CD14-positive monocyte (primary cell): Measurements from ENCODE around the gene AOX1. TPM values are rescaled to one million over a fixed set of nuclear protein-coding genes. Genes with fewer than 3 reads are reported as not detected.
A peak's percentile ranks its signal among the peaks of the same experiment; 100 is the strongest.

Experiments used
- DNase-seq, 3 donors: peaks; one replicate each; pipeline ENCODE4 v3.0.0-alpha.2; 2011 to 2022
- H2AFZ ChIP-seq: 2 replicates; pipeline ENCODE4 v1.6.0; 2012; ENCODE audit warnings: mild to moderate bottlenecking, low read depth, low read length, inconsistent platforms; ENCODE audit not compliant: insufficient read depth, poor library complexity, severe bottlenecking
- H3K27ac ChIP-seq, 2 donors: 1 replicate in 1 of 2; 2 replicates in 1 of 2; pipeline ENCODE4 v1.5.1; 2012 to 2013; ENCODE audit warnings: low read length in 2 of 2, control low read depth in 1 of 2, inconsistent platforms in 1 of 2, low read depth in 1 of 2, mild to moderate bottlenecking in 1 of 2
- H3K27me3 ChIP-seq, 2 donors: one replicate each; pipeline versions ENCODE4 v1.6.0 to v1.6.1; 2011 to 2013; ENCODE audit warnings: low read length in 2 of 2; ENCODE audit not compliant: control insufficient read depth in 2 of 2, insufficient read depth in 2 of 2
- H3K36me3 ChIP-seq, 2 donors: replicated peaks in 1 of 2; 1 replicate in 1 of 2; 2 replicates in 1 of 2; pipeline versions ENCODE4 v1.5.1 to v1.6.1; 2012 to 2013; ENCODE audit warnings: low read length in 2 of 2, control low read depth in 1 of 2, inconsistent platforms in 1 of 2, mild to moderate bottlenecking in 1 of 2; ENCODE audit not compliant: insufficient read depth in 2 of 2, control insufficient read depth in 1 of 2
- H3K4me1 ChIP-seq, 2 donors: 1 replicate in 1 of 2; 2 replicates in 1 of 2; pipeline versions ENCODE4 v1.5.1 to v1.6.1; 2012 to 2013; ENCODE audit warnings: low read length in 2 of 2, control low read depth in 1 of 2, inconsistent platforms in 1 of 2, mild to moderate bottlenecking in 1 of 2, moderate library complexity in 1 of 2; ENCODE audit not compliant: insufficient read depth in 2 of 2, control insufficient read depth in 1 of 2
- H3K4me2 ChIP-seq: replicated peaks from 2 replicates; pipeline ENCODE3; 2012; ENCODE audit warnings: low read length, moderate library complexity, mild to moderate bottlenecking; ENCODE audit not compliant: poor library complexity, severe bottlenecking; ENCODE audit errors: extremely low read depth
- H3K4me3 ChIP-seq, 3 experiments: fragments of 200-600 bp in 1 of 3; sonication (generic) in 1 of 3; replicated peaks in 1 of 3; 1 replicate in 2 of 3; 2 replicates in 1 of 3; pipeline ENCODE4 v1.5.1; 2011 to 2013; ENCODE audit warnings: low read length in 3 of 3, mild to moderate bottlenecking in 3 of 3, control low read depth in 2 of 3, low read depth in 2 of 3, inconsistent platforms in 1 of 3, moderate library complexity in 1 of 3
- H3K79me2 ChIP-seq: 2 replicates; pipeline ENCODE4 v1.6.0; 2012; ENCODE audit warnings: mild to moderate bottlenecking, control low read depth, inconsistent platforms, low read length, moderate library complexity; ENCODE audit not compliant: insufficient read depth
- H3K9ac ChIP-seq: 2 replicates; pipeline ENCODE4 v1.6.0; 2017; ENCODE audit warnings: low read length, mild to moderate bottlenecking; ENCODE audit not compliant: insufficient read depth, poor library complexity, severe bottlenecking
- H3K9me3 ChIP-seq, 2 donors: replicated peaks in 1 of 2; 1 replicate in 1 of 2; 2 replicates in 1 of 2; pipeline versions ENCODE4 v1.5.1 to v1.6.1; 2012 to 2013; ENCODE audit warnings: low read length in 2 of 2, control low read depth in 1 of 2; ENCODE audit not compliant: control insufficient read depth in 1 of 2, insufficient read depth in 1 of 2
- H4K20me1 ChIP-seq: 2 replicates; pipeline ENCODE4 v1.6.0; 2012; ENCODE audit warnings: mild to moderate bottlenecking, low read length, control low read depth, moderate library complexity; ENCODE audit not compliant: insufficient read depth
- H3K27ac Mint-ChIP-seq, 7 donors: one replicate each; pipeline ENCODE4 v1.8.0; 2020; ENCODE audit warnings: mild to moderate bottlenecking in 7 of 7, mixed read lengths in 7 of 7, moderate library complexity in 6 of 7, inconsistent platforms in 2 of 7
- H3K27me3 Mint-ChIP-seq, 3 donors: one replicate each; pipeline ENCODE4 v1.8.0; 2021 to 2022; ENCODE audit warnings: low read depth in 3 of 3, mild to moderate bottlenecking in 3 of 3, mixed read lengths in 3 of 3, moderate library complexity in 3 of 3, inconsistent platforms in 1 of 3
- H3K36me3 Mint-ChIP-seq, 2 donors: one replicate each; pipeline ENCODE4 v1.8.0; 2020; ENCODE audit warnings: mixed read lengths in 2 of 2, inconsistent platforms in 1 of 2, mild to moderate bottlenecking in 1 of 2
- H3K4me1 Mint-ChIP-seq: one replicate; pipeline ENCODE4 v1.8.0; 2020; ENCODE audit warnings: mild to moderate bottlenecking, mixed read lengths
- H3K4me3 Mint-ChIP-seq, 2 donors: one replicate each; pipeline ENCODE4 v1.8.0; 2020; ENCODE audit warnings: mild to moderate bottlenecking in 2 of 2, mixed read lengths in 2 of 2, moderate library complexity in 1 of 2
- H3K9me3 Mint-ChIP-seq, 7 donors: one replicate each; pipeline ENCODE4 v1.8.0; 2020 to 2022; ENCODE audit warnings: mixed read lengths in 7 of 7, mild to moderate bottlenecking in 6 of 7, moderate library complexity in 6 of 7, inconsistent platforms in 2 of 7
- CTCF ChIP-seq: fragments of 200-600 bp; IDR thresholded peaks from one replicate; pipeline ENCODE4 v1.8.0; 2022; ENCODE audit warnings: antibody characterized with exemption, mild to moderate bottlenecking
- WGBS: methylation state at CpG from one replicate; pipeline ENCODE4 v1.1.5; 2013; ENCODE audit warnings: missing lambda C conversion rate; ENCODE audit not compliant: insufficient coverage; 5-methylcytosine and 5-hydroxymethylcytosine counted together
- intact Hi-C, 2 donors: fragments of 100-400 bp; cut with micrococcal nuclease; formaldehyde crosslinking; loops; one replicate each; pipeline versions ENCODE4 v1.15.0 to v1.15.1; 2023
- polyA plus RNA-seq, 3 donors: library from polyadenylated mRNA; depleted of rRNA in 1 of 3; unstranded in 2 of 3; stranded (reverse) in 1 of 3; fragments of 300-500 nt in 2 of 3; fragments of >200 nt in 1 of 3; fragmentation: Illumina TruSeq in 2 of 3; gene quantifications; 1 replicate in 2 of 3; 2 replicates in 1 of 3; pipeline ENCODE4 v1.2.3, GENCODE V29; 2012 to 2021

The AOX1 gene
- polyA plus RNA-seq, 3 donors, result 0.16 TPM; not detected in 2

- Histone ChIP-seq H3K9me3 (no peaks in the 10 kb centered on the region), H3K9ac (no peak overlapping the region), H3K4me1 (peaks cover 0 to 4% of the 10 kb centered on the region in 2 donors), H3K27me3 (no peaks in the 10 kb centered on the region), H2AFZ (no peak overlapping the region), H3K4me2 (no peak overlapping the region), H3K79me2 (no peaks in the 10 kb centered on the region), H4K20me1 (no peaks in the 10 kb centered on the region), H3K27ac (no peak overlapping the region), H3K4me3 (no peak overlapping the region), H3K36me3 (no peaks in the 10 kb centered on the region)
- peaks cover 0 to 1% (median 0%) of the 10 kb centered on the region in 3 donors for H3K27me3 Mint-ChIP-seq
- no peak overlapping the region for H3K4me3 Mint-ChIP-seq
- H3K27ac Mint-ChIP-seq, result peak overlapping the region in 2 of 7 donors; percentile 32 to 46
- H3K9me3 Mint-ChIP-seq, result peaks cover 0 to 2% (median 0%) of the 10 kb centered on the region in 7 donors
- DNase-seq, result no peak
- peaks cover 5% of the 10 kb centered on the region for H3K4me1 Mint-ChIP-seq
- WGBS, result 0% methylated on average over 1 of the region's 3 CpGs
- no peaks in the 10 kb centered on the region for H3K36me3 Mint-ChIP-seq
- intact Hi-C loops, result no loop called here
- no peak for TF ChIP-seq CTCF
Measured at GRCh38 chr2:200667413-200667812, 81.6 kb downstream of the AOX1 start.

DNA sequence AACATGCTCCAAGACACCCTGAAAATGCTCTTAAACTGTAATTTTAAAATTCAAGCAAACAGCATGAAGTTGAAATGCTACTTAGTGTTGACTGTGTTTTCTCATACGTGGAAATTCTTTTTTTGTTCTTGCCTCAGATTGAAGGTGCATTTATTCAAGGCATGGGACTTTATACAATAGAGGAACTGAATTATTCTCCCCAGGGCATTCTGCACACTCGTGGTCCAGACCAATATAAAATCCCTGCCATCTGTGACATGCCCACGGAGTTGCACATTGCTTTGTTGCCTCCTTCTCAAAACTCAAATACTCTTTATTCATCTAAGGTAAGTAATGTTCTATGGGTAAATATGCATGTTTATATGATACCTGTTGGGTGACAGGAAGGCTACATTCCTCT lies 82.7 kb downstream of the AOX1 start:
- Histone ChIP-seq H3K4me3 (no peak overlapping the region), H3K9ac (no peak overlapping the region), H3K4me2 (no peak overlapping the region), H3K27ac (no peak overlapping the region), H3K27me3 (no peaks in the 10 kb centered on the region), H3K36me3 (no peaks in the 10 kb centered on the region), H2AFZ (no peak overlapping the region), H3K4me1 (peaks cover 0 to 4% of the 10 kb centered on the region in 2 donors), H3K9me3 (no peaks in the 10 kb centered on the region), H3K79me2 (no peaks in the 10 kb centered on the region), H4K20me1 (no peaks in the 10 kb centered on the region)
- Mint-ChIP-seq H3K27me3 (peaks cover 0 to under 1% (median 0%) of the 10 kb centered on the region in 3 donors), H3K27ac (no peak overlapping the region), H3K4me1 (peaks cover 7% of the 10 kb centered on the region), H3K9me3 (peaks cover 0 to 2% (median 0%) of the 10 kb centered on the region in 7 donors), H3K4me3 (no peak overlapping the region), H3K36me3 (no peaks in the 10 kb centered on the region)
- 33% methylated on average over 1 of the region's 3 CpGs for WGBS
- DNase-seq, result no peak
- intact Hi-C loops, result no loop called here
- TF ChIP-seq CTCF, result no peak
